ENCODE results near the gene ANKMY1. TPM values are rescaled to one million over a fixed set of nuclear protein-coding genes. Genes with fewer than 3 reads are reported as not detected.
A peak's percentile ranks its signal among the peaks of the same experiment; 100 is the strongest.

Gene ANKMY1
- total RNA-seq, 1 experiment from 2014 or later, result 30.8 TPM

DNA sequence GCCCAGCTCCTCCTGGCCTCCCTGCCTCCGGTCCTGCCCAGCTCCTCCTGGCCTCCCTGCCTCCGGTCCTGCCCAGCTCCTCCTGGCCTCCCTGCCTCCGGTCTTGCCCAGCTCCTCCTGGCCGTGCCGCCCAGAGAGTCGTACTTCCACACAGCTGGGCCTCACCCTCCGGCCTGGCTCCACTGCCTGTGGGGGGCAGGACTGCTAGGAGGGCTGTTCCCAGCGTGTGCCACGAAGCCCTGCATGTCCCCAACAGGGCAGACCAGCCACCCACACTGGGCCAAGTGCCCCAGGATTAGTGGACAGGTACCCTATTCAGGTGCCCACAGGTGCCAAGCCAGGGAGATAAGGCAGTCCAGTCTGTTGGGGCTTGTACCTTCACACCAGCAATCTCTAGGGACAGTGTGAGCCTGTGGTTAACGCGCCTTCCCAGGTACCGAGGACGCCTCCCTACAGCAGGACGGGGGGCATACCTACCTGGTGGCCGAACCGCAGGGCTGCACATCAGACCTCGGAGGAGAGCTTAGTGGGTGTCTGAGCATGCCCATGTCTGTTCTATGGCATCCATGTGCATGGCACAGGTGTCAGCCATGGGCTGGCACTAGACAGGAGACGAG is 117.0 kb downstream of the ANKMY1 start:
- H3K36me3 ChIP-seq (ENCODE audit: insufficient read depth, low read length), result no peaks in the 10 kb centered on the region
- no peaks in the 10 kb centered on the region for H4K20me1 ChIP-seq (ENCODE audit: insufficient read depth, low read depth, low read length)
- DNase-seq, result no peak
- H3K4me3 ChIP-seq (ENCODE audit: low read length), result no peak overlapping the region
- H3K79me2 ChIP-seq (ENCODE audit: low read length), result no peaks in the 10 kb centered on the region
- no peaks in the 10 kb centered on the region for H3K4me1 ChIP-seq (ENCODE audit: low read length)
- H3K27ac ChIP-seq (ENCODE audit: low read length), result no peak overlapping the region
- no peak overlapping the region for H3K4me2 ChIP-seq (ENCODE audit: low read depth, low read length, poor library complexity, severe bottlenecking)
- no peaks in the 10 kb centered on the region for H3K27me3 ChIP-seq (ENCODE audit: low read length)
- H3K9me3 ChIP-seq (ENCODE audit: low read length), result no peaks in the 10 kb centered on the region
- H3K9ac ChIP-seq (ENCODE audit: low read length), result no peak overlapping the region
- H2AFZ ChIP-seq (ENCODE audit: low read length), result no peak overlapping the region
- no peaks in the 10 kb centered on the region for H3K9me2 ChIP-seq (replicated peaks; ENCODE audit: insufficient read depth, low read length)

DNA sequence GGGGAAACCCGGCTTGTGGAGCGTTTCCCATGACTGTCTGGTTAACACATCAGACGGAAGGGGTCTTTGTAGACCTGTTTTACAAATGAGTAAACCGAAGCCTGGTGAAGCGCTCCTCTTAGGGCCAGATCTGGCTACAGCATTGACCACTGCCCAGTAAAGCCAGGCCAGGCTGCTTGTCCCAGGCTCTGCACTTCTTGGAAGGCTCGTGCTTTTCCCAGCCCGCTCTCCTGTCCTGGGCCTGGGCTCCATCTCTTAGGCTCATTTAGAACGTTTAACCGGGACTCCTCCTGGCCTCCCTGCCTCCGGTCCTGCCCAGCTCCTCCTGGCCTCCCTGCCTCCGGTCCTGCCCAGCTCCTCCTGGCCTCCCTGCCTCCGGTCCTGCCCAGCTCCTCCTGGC is 117.5 kb downstream of the ANKMY1 start:
- Histone ChIP-seq H3K79me2 (ENCODE audit: low read length) (no peaks in the 10 kb centered on the region), H3K9me3 (ENCODE audit: low read length) (no peaks in the 10 kb centered on the region), H4K20me1 (ENCODE audit: insufficient read depth, low read depth, low read length) (no peaks in the 10 kb centered on the region), H3K27me3 (ENCODE audit: low read length) (no peaks in the 10 kb centered on the region), H3K4me1 (ENCODE audit: low read length) (no peaks in the 10 kb centered on the region), H3K4me3 (ENCODE audit: low read length) (no peak overlapping the region), H3K4me2 (ENCODE audit: low read depth, low read length, poor library complexity, severe bottlenecking) (no peak overlapping the region), H3K27ac (ENCODE audit: low read length) (no peak overlapping the region), H2AFZ (ENCODE audit: low read length) (no peak overlapping the region), H3K9me2 (replicated peaks; ENCODE audit: insufficient read depth, low read length) (no peaks in the 10 kb centered on the region), H3K36me3 (ENCODE audit: insufficient read depth, low read length) (no peaks in the 10 kb centered on the region), H3K9ac (ENCODE audit: low read length) (no peak overlapping the region)
- DNase-seq, result no peak

DNA sequence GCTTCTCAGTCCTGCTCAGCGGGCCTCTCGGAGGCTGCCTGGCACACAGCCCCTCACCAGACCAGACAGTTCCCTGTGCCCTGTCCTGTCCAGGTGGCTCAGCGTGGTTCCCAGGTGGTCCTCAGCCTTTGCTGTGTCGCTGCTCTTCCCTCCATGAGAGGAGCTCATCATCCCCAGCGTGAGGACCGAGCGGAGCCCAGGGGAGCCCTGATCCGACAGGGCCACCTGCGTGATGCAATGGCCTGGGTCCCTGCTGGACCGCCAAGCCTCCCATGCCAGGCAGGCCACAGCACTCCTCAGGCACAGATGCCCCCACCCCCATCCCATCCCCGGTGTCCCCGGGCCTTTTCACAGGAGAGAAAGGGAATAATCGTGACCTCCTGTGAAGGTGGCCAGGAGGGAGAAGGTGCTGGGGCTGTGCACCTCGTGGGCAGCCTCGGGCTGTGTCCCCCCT is 118.1 kb downstream of the ANKMY1 start:
- Histone ChIP-seq H3K36me3 (ENCODE audit: insufficient read depth, low read length) (no peaks in the 10 kb centered on the region), H3K4me2 (ENCODE audit: low read depth, low read length, poor library complexity, severe bottlenecking) (no peak overlapping the region), H3K9me2 (replicated peaks; ENCODE audit: insufficient read depth, low read length) (no peaks in the 10 kb centered on the region), H3K27ac (ENCODE audit: low read length) (no peak overlapping the region), H3K9me3 (ENCODE audit: low read length) (no peaks in the 10 kb centered on the region), H3K27me3 (ENCODE audit: low read length) (no peaks in the 10 kb centered on the region), H3K4me1 (ENCODE audit: low read length) (peaks cover 3% of the 10 kb centered on the region), H4K20me1 (ENCODE audit: insufficient read depth, low read depth, low read length) (no peaks in the 10 kb centered on the region), H2AFZ (ENCODE audit: low read length) (no peak overlapping the region), H3K4me3 (ENCODE audit: low read length) (no peak overlapping the region), H3K9ac (ENCODE audit: low read length) (no peak overlapping the region), H3K79me2 (ENCODE audit: low read length) (no peaks in the 10 kb centered on the region)
- no peak for DNase-seq

DNA sequence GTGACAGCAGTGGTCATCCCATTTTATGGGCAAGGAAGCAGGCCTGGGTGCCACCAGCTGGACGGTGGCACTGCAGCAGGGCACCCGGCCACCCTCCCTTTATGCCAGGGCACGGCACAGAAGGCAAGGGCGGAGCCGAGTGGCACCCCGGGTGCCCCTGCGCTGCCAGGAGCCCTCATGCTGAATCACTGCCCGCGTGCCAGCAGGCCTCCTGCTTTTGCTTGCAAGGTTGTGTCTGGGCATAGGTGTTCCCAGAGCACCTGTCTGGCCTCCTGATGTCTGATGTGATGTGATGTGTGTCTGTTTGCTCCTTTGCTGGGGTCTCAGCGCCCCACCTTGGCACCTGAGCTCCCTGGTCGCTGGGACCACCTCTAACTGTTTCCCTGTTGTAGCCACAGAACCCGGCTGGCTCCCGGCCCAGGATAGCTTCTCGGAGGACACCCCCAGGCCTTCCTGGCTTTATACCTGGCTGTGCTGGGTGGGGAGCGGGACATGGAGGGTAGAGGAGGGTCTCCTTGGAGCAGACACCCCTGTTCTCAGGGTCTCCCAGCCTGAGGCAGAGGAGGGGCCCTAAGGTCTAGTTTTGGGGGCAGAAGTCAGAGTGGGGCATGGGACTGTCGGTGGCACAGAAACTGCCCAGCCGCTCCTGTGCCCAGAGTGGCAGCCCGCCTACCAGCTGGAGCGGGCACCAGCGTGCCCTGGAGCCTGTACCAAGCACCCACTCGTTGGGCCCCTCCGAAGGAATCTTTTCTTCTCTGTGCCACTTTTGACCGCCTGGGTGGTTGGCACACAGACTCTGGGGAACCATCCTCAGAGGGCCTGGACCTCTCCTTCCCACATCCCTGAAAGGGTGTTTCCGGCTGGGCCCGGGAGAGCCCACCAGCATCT is 118.7 kb downstream of the ANKMY1 start:
- Histone ChIP-seq H3K9me3 (ENCODE audit: low read length) (no peaks in the 10 kb centered on the region), H3K9ac (ENCODE audit: low read length) (no peak overlapping the region), H3K9me2 (replicated peaks; ENCODE audit: insufficient read depth, low read length) (no peaks in the 10 kb centered on the region), H3K4me3 (ENCODE audit: low read length) (no peak overlapping the region), H3K79me2 (ENCODE audit: low read length) (no peaks in the 10 kb centered on the region), H3K27me3 (ENCODE audit: low read length) (no peaks in the 10 kb centered on the region), H3K4me2 (ENCODE audit: low read depth, low read length, poor library complexity, severe bottlenecking) (no peak overlapping the region), H3K27ac (ENCODE audit: low read length) (no peak overlapping the region), H3K4me1 (ENCODE audit: low read length) (peaks cover 9% of the 10 kb centered on the region), H3K36me3 (ENCODE audit: insufficient read depth, low read length) (no peaks in the 10 kb centered on the region), H2AFZ (ENCODE audit: low read length) (no peak overlapping the region), H4K20me1 (ENCODE audit: insufficient read depth, low read depth, low read length) (no peaks in the 10 kb centered on the region)
- no peak for DNase-seq

DNA sequence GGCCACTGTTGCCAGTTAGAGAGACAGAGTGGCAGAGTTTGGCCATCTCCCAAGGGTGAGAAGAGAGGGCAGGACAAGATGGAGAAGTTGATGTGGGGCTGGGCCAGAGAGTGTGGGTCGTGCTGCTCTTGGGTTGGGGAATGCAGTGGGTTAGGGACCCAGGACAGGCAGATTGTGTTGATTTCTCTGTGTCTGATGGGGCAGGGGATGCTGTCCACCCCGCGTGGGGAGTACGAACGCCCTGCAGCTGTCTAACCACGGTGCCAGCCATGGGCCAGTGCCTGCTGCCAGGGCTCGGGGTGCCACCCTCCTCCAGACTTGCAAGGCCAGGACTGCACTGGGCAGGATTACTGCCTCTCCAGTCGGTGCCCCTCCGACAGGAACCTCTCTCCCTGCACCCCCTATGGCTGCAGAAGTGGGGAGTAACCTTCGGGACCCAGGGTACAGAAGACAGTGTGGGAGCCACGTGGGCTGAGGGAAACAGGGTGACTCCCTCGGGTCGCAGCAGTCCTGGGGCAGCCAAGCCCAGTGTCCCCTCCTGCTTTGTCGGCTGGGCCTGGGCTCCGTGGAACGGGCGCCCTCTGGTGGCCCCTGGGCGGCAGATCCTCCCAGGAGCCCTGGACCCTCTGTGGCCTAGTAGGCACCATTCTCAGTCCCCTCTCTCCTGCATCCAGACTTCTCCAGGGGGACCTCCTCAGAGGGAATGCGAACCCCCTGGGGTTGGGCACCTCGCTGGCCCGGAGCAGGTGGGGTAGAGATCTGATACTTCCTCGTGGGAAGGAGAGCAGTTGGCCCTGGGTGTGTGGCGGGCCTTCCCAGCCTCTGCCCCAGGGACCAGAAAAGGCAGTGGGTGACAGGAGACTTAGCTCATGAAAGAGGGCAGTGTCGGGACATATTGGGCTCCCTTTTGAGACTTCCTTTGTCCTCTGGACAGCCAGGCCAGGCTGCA is 119.7 kb downstream of the ANKMY1 start:
- DNase-seq, result peak; percentile 84
- Histone ChIP-seq H4K20me1 (ENCODE audit: insufficient read depth, low read depth, low read length) (no peaks in the 10 kb centered on the region), H3K9me3 (ENCODE audit: low read length) (no peaks in the 10 kb centered on the region), H3K27me3 (ENCODE audit: low read length) (no peaks in the 10 kb centered on the region), H3K27ac (ENCODE audit: low read length) (no peak overlapping the region), H3K9me2 (replicated peaks; ENCODE audit: insufficient read depth, low read length) (no peaks in the 10 kb centered on the region), H3K4me2 (ENCODE audit: low read depth, low read length, poor library complexity, severe bottlenecking) (no peak overlapping the region), H3K36me3 (ENCODE audit: insufficient read depth, low read length) (no peaks in the 10 kb centered on the region), H2AFZ (ENCODE audit: low read length) (no peak overlapping the region), H3K4me3 (ENCODE audit: low read length) (no peak overlapping the region), H3K79me2 (ENCODE audit: low read length) (no peaks in the 10 kb centered on the region), H3K4me1 (ENCODE audit: low read length) (peaks cover 9% of the 10 kb centered on the region), H3K9ac (ENCODE audit: low read length) (no peak overlapping the region)

DNA sequence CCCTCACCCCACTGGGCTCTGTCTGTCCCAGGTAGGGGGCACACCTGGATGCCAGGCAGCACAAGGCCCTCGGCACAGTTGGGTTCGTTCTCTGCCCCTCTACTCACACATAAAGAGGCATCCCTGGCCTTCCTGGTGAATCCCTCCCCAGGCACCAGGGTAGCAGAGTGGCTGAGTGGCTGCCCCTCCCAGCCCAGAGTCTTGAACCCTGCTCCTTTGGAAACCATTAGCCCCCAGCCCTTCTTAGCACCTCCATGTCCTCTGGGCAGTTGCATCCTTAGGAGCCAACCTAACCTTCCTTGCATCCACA is 120.3 kb downstream of the ANKMY1 start:
- Histone ChIP-seq H3K9me3 (ENCODE audit: low read length) (no peaks in the 10 kb centered on the region), H3K9me2 (replicated peaks; ENCODE audit: insufficient read depth, low read length) (no peaks in the 10 kb centered on the region), H3K4me2 (ENCODE audit: low read depth, low read length, poor library complexity, severe bottlenecking) (no peak overlapping the region), H2AFZ (ENCODE audit: low read length) (no peak overlapping the region), H3K27me3 (ENCODE audit: low read length) (no peaks in the 10 kb centered on the region), H3K9ac (ENCODE audit: low read length) (no peak overlapping the region), H4K20me1 (ENCODE audit: insufficient read depth, low read depth, low read length) (no peaks in the 10 kb centered on the region), H3K36me3 (ENCODE audit: insufficient read depth, low read length) (no peaks in the 10 kb centered on the region), H3K27ac (ENCODE audit: low read length) (no peak overlapping the region), H3K79me2 (ENCODE audit: low read length) (no peaks in the 10 kb centered on the region), H3K4me3 (ENCODE audit: low read length) (no peak overlapping the region), H3K4me1 (ENCODE audit: low read length) (peaks cover 9% of the 10 kb centered on the region)
- no peak for DNase-seq

DNA sequence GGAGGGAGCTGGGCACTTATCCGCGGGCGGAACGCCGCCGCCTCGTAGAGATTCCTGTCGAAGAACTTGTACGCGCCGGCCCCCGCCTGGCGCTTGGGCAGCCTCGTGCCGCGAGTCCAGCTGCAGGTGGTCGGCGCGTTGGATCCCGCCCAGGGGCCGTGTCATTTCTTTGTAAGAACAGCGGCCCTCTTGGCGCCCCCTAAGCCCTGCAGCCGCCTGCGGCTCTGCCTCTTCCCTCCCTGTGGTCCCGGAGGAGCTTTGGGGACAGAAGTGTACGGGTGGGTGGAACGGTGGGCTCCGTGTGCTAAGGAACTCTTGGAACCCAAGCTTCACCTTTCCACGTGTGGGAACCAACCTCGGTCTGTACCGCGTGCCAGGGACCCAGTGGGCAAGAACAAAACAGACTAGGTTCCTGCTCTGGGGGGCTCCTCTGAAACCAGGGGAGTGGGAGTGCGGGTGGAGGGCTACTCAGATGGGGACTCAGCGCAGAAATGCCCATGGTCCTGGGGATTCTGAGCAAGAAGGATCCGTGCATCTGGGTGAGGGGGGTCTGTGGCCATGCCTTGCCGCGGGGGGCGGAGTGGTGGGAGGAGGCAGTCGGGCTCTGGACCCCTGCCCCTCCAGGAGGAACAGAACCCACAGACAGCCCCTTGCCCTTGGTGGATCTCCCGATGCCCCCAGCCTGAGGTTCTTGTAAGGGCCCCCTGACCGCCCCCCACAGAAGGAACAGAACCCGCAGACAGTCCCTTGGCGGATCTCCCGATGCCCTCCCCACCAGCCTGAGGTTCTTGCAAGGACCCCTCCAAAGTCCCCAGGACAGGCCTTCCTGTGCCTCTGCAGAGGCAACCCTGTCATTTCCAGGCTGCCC is 120.9 kb downstream of the ANKMY1 start:
- no peak overlapping the region for H2AFZ ChIP-seq (ENCODE audit: low read length)
- no peak overlapping the region for H3K4me3 ChIP-seq (ENCODE audit: low read length)
- no peaks in the 10 kb centered on the region for H3K36me3 ChIP-seq (ENCODE audit: insufficient read depth, low read length)
- H4K20me1 ChIP-seq (ENCODE audit: insufficient read depth, low read depth, low read length), result no peaks in the 10 kb centered on the region
- no peak overlapping the region for H3K9ac ChIP-seq (ENCODE audit: low read length)
- no peaks in the 10 kb centered on the region for H3K27me3 ChIP-seq (ENCODE audit: low read length)
- H3K4me1 ChIP-seq (ENCODE audit: low read length), result peaks cover 9% of the 10 kb centered on the region
- H3K9me2 ChIP-seq (replicated peaks; ENCODE audit: insufficient read depth, low read length), result no peaks in the 10 kb centered on the region
- H3K4me2 ChIP-seq (ENCODE audit: low read depth, low read length, poor library complexity, severe bottlenecking), result no peak overlapping the region
- no peak overlapping the region for H3K27ac ChIP-seq (ENCODE audit: low read length)
- no peaks in the 10 kb centered on the region for H3K79me2 ChIP-seq (ENCODE audit: low read length)
- no peaks in the 10 kb centered on the region for H3K9me3 ChIP-seq (ENCODE audit: low read length)
- DNase-seq, result no peak

Data from Karpas-422 (cell line).